ENCODE results near the gene ZGPAT.

Gene ZGPAT

DNA sequence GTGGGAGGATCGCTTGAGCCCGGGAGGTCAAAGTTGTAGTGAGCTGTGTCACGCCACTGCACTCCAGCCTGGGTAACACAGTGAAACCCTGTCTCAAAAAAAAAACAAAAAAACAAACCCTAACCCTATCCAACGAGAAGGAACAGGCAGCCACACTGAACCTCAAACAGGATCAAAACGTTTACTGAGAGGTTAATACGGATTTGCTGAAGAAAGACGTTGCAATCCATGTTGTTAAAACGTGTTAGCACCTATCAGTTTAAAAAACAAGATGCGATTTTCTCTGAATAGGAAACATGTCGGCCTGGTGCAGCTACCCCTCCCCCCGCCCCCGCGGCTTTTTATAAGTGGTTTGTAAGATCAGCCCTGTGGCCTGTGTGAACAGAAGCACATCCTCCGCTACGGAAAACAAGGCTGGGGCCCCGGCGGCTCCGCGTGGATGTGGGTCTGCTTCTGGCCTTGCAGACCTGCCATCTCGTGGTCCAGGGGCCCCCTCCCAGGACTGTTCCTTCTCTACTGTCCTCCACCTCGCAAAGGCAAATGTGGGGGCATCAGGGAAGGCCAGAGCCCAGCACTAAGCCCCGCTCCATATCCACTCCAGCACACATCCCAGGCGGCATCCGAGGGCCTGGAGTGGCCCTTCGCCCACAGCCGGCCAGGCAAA is 43.1 kb downstream of the ZGPAT start:
- Histone ChIP-seq H3K4me3 (ENCODE audit: low read depth in 1 of 2, low read length in 1 of 2) (no peak overlapping the region), H3K36me3 (no peaks in the 10 kb centered on the region), H3K27me3 (peaks cover 17% of the 10 kb centered on the region), H3K27ac (no peak overlapping the region), H3K4me1 (ENCODE audit: control insufficient read depth in 1 of 2, insufficient read depth in 1 of 2, low read depth in 1 of 2, low read length in 1 of 2) (no peaks in the 10 kb centered on the region), H3K9me3 (no peaks in the 10 kb centered on the region)
- TF ChIP-seq, protein P1, sequence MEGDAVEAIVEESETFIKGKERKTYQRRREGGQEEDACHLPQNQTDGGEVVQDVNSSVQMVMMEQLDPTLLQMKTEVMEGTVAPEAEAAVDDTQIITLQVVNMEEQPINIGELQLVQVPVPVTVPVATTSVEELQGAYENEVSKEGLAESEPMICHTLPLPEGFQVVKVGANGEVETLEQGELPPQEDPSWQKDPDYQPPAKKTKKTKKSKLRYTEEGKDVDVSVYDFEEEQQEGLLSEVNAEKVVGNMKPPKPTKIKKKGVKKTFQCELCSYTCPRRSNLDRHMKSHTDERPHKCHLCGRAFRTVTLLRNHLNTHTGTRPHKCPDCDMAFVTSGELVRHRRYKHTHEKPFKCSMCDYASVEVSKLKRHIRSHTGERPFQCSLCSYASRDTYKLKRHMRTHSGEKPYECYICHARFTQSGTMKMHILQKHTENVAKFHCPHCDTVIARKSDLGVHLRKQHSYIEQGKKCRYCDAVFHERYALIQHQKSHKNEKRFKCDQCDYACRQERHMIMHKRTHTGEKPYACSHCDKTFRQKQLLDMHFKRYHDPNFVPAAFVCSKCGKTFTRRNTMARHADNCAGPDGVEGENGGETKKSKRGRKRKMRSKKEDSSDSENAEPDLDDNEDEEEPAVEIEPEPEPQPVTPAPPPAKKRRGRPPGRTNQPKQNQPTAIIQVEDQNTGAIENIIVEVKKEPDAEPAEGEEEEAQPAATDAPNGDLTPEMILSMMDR (IDR thresholded peaks at IDR 0.05), result no peak

DNA sequence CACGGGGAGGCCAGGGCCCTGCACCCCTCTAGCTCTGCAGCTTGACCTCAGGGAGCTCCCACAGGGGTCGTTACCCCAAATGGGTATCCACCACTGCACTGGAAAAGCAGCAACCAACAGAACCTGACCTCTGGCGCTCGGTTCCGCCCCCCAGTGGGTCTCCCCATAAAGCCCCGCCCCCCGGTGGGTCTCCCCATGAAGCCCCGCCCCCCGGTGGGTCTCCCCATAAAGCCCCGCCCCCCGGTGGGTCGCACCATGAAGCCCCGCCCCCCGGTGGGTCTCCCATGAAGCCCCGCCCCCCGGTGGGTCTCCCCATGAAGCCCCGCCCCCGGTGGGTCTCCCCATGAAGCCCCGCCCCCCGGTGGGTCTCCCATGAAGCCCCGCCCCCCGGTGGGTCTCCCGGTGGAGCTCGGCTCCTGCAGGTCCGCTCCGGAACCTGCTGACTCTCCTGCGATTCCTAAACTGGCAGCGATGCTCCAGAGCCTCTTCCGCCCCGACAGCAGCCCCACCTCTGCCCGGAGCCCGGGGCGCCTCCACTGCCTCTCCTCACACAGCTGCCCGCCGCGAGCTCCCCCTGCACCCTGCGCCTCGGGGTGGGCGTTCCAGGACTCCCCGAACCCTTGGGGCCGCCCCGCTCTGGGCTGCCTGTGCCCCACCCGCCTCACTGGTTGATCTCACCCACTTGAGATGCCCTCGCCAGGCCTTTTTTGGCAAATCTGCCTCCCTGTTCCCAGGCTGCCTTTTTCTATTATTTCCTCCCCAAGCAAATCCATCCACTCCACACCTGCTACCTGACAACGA is 43.8 kb downstream of the ZGPAT start:
- H3K4me3 ChIP-seq (ENCODE audit: low read depth in 1 of 2, low read length in 1 of 2), result no peak overlapping the region
- no peak overlapping the region for H3K27ac ChIP-seq
- peaks cover 17% of the 10 kb centered on the region for H3K27me3 ChIP-seq
- TF ChIP-seq, protein P1 (IDR thresholded peaks at IDR 0.05), result no peak
- H3K36me3 ChIP-seq, result no peaks in the 10 kb centered on the region
- H3K9me3 ChIP-seq, result no peaks in the 10 kb centered on the region
- no peaks in the 10 kb centered on the region for H3K4me1 ChIP-seq (ENCODE audit: control insufficient read depth in 1 of 2, insufficient read depth in 1 of 2, low read depth in 1 of 2, low read length in 1 of 2)

DNA sequence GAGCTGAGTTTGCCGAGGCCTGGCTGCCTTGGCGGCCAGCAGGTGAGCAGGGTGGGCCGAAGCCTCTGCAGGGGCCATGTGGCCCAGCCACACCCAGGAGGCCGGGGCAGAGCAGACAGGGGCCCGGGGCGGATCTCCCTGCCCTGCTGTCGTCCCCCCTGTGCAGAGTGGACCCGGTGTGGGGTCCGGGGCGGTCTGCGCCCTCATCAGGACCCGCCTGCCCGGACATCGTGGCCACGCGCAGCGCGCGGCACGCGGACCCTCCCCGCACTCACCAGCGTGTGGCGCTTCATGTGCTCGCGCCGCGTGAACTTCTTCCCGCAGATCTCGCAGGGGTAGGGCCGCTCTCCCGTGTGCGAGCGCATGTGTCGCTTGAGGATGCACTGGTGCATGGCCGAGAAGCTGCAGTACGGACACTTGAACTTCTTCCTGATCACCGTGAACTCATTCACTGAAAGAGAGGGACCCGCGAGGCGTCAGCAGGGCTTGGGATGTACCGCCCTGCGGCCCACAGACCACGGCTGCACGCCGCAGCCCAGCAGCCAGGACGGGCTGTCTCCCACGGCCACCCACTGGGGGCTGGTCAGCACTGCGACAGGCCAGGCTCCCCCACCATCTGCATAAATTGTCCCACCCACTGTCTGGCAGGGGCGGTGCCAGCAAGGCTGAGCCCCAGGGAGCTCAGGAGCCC is 44.7 kb downstream of the ZGPAT start:
- Histone ChIP-seq H3K36me3 (no peaks in the 10 kb centered on the region), H3K4me3 (ENCODE audit: low read depth in 1 of 2, low read length in 1 of 2) (no peak overlapping the region)
- TF ChIP-seq, protein P1 (IDR thresholded peaks at IDR 0.05), result no peak

DNA sequence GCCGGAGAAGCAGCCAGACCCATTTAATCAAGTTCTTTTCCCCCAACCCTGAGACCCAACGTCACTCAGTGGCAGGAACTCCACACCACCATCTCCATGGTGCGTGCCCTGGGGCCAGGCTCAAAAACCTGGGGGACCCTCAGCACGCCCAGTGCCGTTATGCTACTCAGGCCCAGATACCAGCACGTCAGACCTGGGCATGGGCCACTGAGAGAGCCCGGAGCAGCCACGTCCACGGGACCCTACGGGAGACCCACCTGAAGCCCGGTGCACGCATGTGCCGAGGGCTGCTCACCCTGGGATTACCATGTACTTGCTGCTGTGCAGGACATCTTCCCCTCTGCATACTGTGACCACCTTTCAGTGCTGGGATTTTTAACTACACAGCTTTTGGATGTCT is 45.5 kb downstream of the ZGPAT start:
- Histone ChIP-seq H3K4me1 (ENCODE audit: control insufficient read depth in 1 of 2, insufficient read depth in 1 of 2, low read depth in 1 of 2, low read length in 1 of 2) (no peaks in the 10 kb centered on the region), H3K36me3 (no peaks in the 10 kb centered on the region)
- TF ChIP-seq, protein P1 (IDR thresholded peaks at IDR 0.05), result no peak

More for the DNA sequence above, 44.7 kb downstream of the ZGPAT start:
- Histone ChIP-seq H3K27ac (no peak overlapping the region), H3K27me3 (peaks cover 17% of the 10 kb centered on the region), H3K4me1 (ENCODE audit: control insufficient read depth in 1 of 2, insufficient read depth in 1 of 2, low read depth in 1 of 2, low read length in 1 of 2) (no peaks in the 10 kb centered on the region), H3K9me3 (no peaks in the 10 kb centered on the region)

DNA sequence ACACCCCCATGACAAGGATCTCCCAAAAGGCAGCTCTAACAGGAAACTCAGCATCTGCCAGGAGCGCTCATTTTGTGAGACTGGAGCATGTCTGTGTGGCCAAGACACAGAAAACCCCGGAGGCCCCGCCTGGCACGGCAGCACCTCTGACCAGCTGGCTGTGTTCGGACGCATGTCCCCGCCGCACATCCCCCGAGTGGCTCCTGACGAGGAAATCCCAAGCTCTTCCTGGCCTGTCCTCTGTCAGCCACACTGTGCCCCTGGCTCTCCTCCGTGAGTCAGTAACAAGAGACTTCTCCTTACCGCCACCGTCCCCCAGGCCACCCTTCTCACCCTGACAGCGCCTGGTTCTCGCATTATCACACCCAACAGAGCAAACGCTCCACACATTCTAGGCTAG is 46.2 kb downstream of the ZGPAT start:
- Histone ChIP-seq H3K4me3 (ENCODE audit: low read depth in 1 of 2, low read length in 1 of 2) (no peak overlapping the region), H3K27ac (no peak overlapping the region), H3K36me3 (no peaks in the 10 kb centered on the region), H3K27me3 (peaks cover 17% of the 10 kb centered on the region), H3K9me3 (no peaks in the 10 kb centered on the region), H3K4me1 (ENCODE audit: control insufficient read depth in 1 of 2, insufficient read depth in 1 of 2, low read depth in 1 of 2, low read length in 1 of 2) (no peaks in the 10 kb centered on the region)
- TF ChIP-seq, protein P1 (IDR thresholded peaks at IDR 0.05), result no peak

More for the DNA sequence above, 45.5 kb downstream of the ZGPAT start:
- Histone ChIP-seq H3K9me3 (no peaks in the 10 kb centered on the region), H3K27ac (no peak overlapping the region), H3K27me3 (peaks cover 17% of the 10 kb centered on the region), H3K4me3 (ENCODE audit: low read depth in 1 of 2, low read length in 1 of 2) (no peak overlapping the region)
